MCF 10A (cell line): ENCODE measurements around the gene MVB12B. TPM values are rescaled to one million over a fixed set of nuclear protein-coding genes. Genes with fewer than 3 reads are reported as not detected.

Experiments used
- BruUV-seq: library from RNA; stranded (reverse); fragments of 400-500 nt; replicated peaks from 2 replicates; lab custom pipeline; 2021; lab: Mats Ljungman, UMichigan
- CTCF ChIA-PET: fragments of 300-600 bp; sonication (Branson Sonifier 250); formaldehyde crosslinking; extraction: SDS; loops from one replicate; lab custom pipeline; 2021; ENCODE audit warnings: antibody characterized with exemption, inconsistent platforms; lab: Yijun Ruan, JAX
- POLR2A ChIA-PET: fragments of 300-600, 350-650 bp; sonication (Branson Sonifier 250); formaldehyde crosslinking; extraction: SDS; loops from one replicate; lab custom pipeline; 2020; ENCODE audit warnings: antibody characterized with exemption, inconsistent platforms; lab: Yijun Ruan, JAX
- DNase-seq: peaks from one replicate; pipeline ENCODE4 v3.0.0-alpha.2; 2018; ENCODE audit not compliant: unreplicated experiment
- H3K27ac Mint-ChIP-seq: one replicate; pipeline ENCODE4 v1.8.0; 2022; ENCODE audit warnings: mild to moderate bottlenecking, low read depth, mixed read lengths; ENCODE audit not compliant: unreplicated experiment
- H3K27me3 Mint-ChIP-seq: one replicate; pipeline ENCODE4 v1.8.0; 2022; ENCODE audit warnings: mixed read lengths; ENCODE audit not compliant: insufficient read depth, unreplicated experiment
- H3K36me3 Mint-ChIP-seq: one replicate; pipeline ENCODE4 v1.8.0; 2022; ENCODE audit warnings: mild to moderate bottlenecking, moderate library complexity, mixed read lengths; ENCODE audit not compliant: insufficient read depth, unreplicated experiment
- H3K4me1 Mint-ChIP-seq: one replicate; pipeline ENCODE4 v1.8.0; 2022; ENCODE audit warnings: mixed read lengths; ENCODE audit not compliant: insufficient read depth, unreplicated experiment
- H3K4me3 Mint-ChIP-seq: one replicate; pipeline ENCODE4 v1.8.0; 2022; ENCODE audit warnings: mild to moderate bottlenecking, moderate library complexity, mixed read lengths; ENCODE audit not compliant: unreplicated experiment
- H3K9me3 Mint-ChIP-seq: one replicate; pipeline ENCODE4 v1.8.0; 2022; ENCODE audit warnings: mixed read lengths; ENCODE audit not compliant: unreplicated experiment
- CTCF ChIP-seq: fragments of 200-600 bp; IDR thresholded peaks from one replicate; pipeline ENCODE4 v1.8.0; 2022; ENCODE audit warnings: antibody characterized with exemption, mild to moderate bottlenecking; ENCODE audit not compliant: unreplicated experiment
- intact Hi-C: fragments of 100-400 bp; cut with micrococcal nuclease; formaldehyde crosslinking; loops from 2 replicates; pipeline ENCODE4 v1.14.1; 2022
- total RNA-seq: library from RNA; stranded (reverse); gene quantifications from 2 replicates; pipeline ENCODE4 v1.2.3, GENCODE V29; 2022

MVB12B gene
- total RNA-seq, 1 experiment from 2014 or later, result 5.5 TPM

GRCh38 chr9:126386088-126386487 is 59.5 kb downstream of the MVB12B start:
- H3K9me3 Mint-ChIP-seq, result no peaks in the 10 kb centered on the region
- H3K27me3 Mint-ChIP-seq, result no peaks in the 10 kb centered on the region
- POLR2A ChIA-PET, result no interaction called here
- peak; percentile 16 for TF ChIP-seq CTCF
- CTCF ChIA-PET, result interaction anchor here (1.0 to 2.1 kb wide), 7 partner anchors 10 to 978 kb away, joined by 3 to 9 read pairs (median 4); no protein-coding TSS in a partner anchor
- peaks cover 9% of the 10 kb centered on the region for H3K36me3 Mint-ChIP-seq
- DNase-seq, result peak; percentile 28
- no peak overlapping the region for H3K27ac Mint-ChIP-seq
- no TSS peak for BruUV-seq
- intact Hi-C loops, result loop anchor here (1.0 kb wide), 1 partner anchor 69 kb away; no protein-coding TSS in a partner anchor
- H3K4me3 Mint-ChIP-seq, result no peak overlapping the region
- no peaks in the 10 kb centered on the region for H3K4me1 Mint-ChIP-seq

GRCh38 chr9:126386776-126387175 is 60.1 kb downstream of the MVB12B start:
- Mint-ChIP-seq H3K27me3 (no peaks in the 10 kb centered on the region), H3K36me3 (peaks cover 9% of the 10 kb centered on the region), H3K4me3 (no peak overlapping the region), H3K9me3 (no peaks in the 10 kb centered on the region), H3K27ac (no peak overlapping the region), H3K4me1 (no peaks in the 10 kb centered on the region)
- no peak for TF ChIP-seq CTCF
- BruUV-seq, result no TSS peak
- ChIA-PET POLR2A (no interaction called here), CTCF (interaction anchor here (1.2 to 2.1 kb wide), 3 partner anchors 11 to 979 kb away, joined by 3 to 9 read pairs (median 4); no protein-coding TSS in a partner anchor)
- DNase-seq, result no peak
- intact Hi-C loops, result loop anchor here (1.0 kb wide), 1 partner anchor 69 kb away; no protein-coding TSS in a partner anchor

- DNase-seq, result no peak
- BruUV-seq, result no TSS peak
- ChIA-PET CTCF (interaction anchor here (0.9 to 2.1 kb wide), 2 partner anchors 10 to 87 kb away, joined by 7 read pairs; no protein-coding TSS in a partner anchor), POLR2A (no interaction called here)
- H3K4me1 Mint-ChIP-seq, result no peaks in the 10 kb centered on the region
- peaks cover 9% of the 10 kb centered on the region for H3K36me3 Mint-ChIP-seq
- no peaks in the 10 kb centered on the region for H3K27me3 Mint-ChIP-seq
- no peak overlapping the region for H3K27ac Mint-ChIP-seq
- no peaks in the 10 kb centered on the region for H3K9me3 Mint-ChIP-seq
- intact Hi-C loops, result no loop called here
- TF ChIP-seq CTCF, result no peak
- H3K4me3 Mint-ChIP-seq, result no peak overlapping the region
These were observed 62.5 kb downstream of the MVB12B start for GRCh38 chr9:126388964-126389708.

GRCh38 chr9:126389992-126390391 is 63.4 kb downstream of the MVB12B start:
- ChIA-PET CTCF (interaction anchor here (2.1 kb wide), 1 partner anchor 9 kb away, joined by 7 read pairs; no protein-coding TSS in a partner anchor), POLR2A (no interaction called here)
- Mint-ChIP-seq H3K9me3 (no peaks in the 10 kb centered on the region), H3K27ac (no peak overlapping the region), H3K27me3 (no peaks in the 10 kb centered on the region), H3K36me3 (peaks cover 9% of the 10 kb centered on the region), H3K4me1 (no peaks in the 10 kb centered on the region), H3K4me3 (no peak overlapping the region)
- DNase-seq, result no peak
- intact Hi-C loops, result loop anchor here (10.0 kb wide), 1 partner anchor 645 kb away; the partner anchor contains the start of gene PBX3
- no peak for TF ChIP-seq CTCF
- BruUV-seq, result no TSS peak
